Right forelimb (tissue), 1 donor: ENCODE measurements around the gene PAX6.
A peak's percentile ranks its signal among the peaks of the same experiment; 100 is the strongest.

ENCODE experiments used
- DNase-seq: peaks from one replicate; pipeline ENCODE4 v3.0.0-alpha.2; 2018

Gene PAX6

GRCh38 chr11:31810779-31811647, at the start of gene PAX6:
PAX6 (minus strand) TSS chr11:31811322; CDS start chr11:31806411, 4,911 bp downstream.
- DNase-seq = peak; percentile 65

- no peak for DNase-seq
Measured at GRCh38 chr11:31860391-31860790, 49.3 kb upstream of the PAX6 start.

GRCh38 chr11:31856248-31856647, 45.1 kb upstream of the PAX6 start:
- no peak for DNase-seq

- DNase-seq = no peak
Measured at GRCh38 chr11:31855466-31855865, 44.3 kb upstream of the PAX6 start.

GRCh38 chr11:31850365-31850764, 39.2 kb upstream of the PAX6 start:
- DNase-seq = no peak

GRCh38 chr11:31847761-31848160, 36.6 kb upstream of the PAX6 start:
- no peak for DNase-seq

GRCh38 chr11:31845331-31845730, 34.2 kb upstream of the PAX6 start:
- DNase-seq = no peak

GRCh38 chr11:31844351-31844750, 33.2 kb upstream of the PAX6 start:
- DNase-seq = no peak

GRCh38 chr11:31841435-31841834, 30.3 kb upstream of the PAX6 start:
- no peak for DNase-seq

GRCh38 chr11:31834237-31834636, 23.1 kb upstream of the PAX6 start:
- DNase-seq = no peak

GRCh38 chr11:31830406-31830805, 19.3 kb upstream of the PAX6 start:
- DNase-seq = no peak

GRCh38 chr11:31828217-31828616, 17.1 kb upstream of the PAX6 start:
- DNase-seq = no peak

GRCh38 chr11:31827455-31828206, 16.5 kb upstream of the PAX6 start:
- DNase-seq = peak; percentile 50

GRCh38 chr11:31826536-31827438, 15.7 kb upstream of the PAX6 start:
- peak; percentile 46 for DNase-seq

- peak; percentile 41 for DNase-seq
Measured at GRCh38 chr11:31825838-31826484, 14.8 kb upstream of the PAX6 start.

- peak; percentile 53 for DNase-seq
Measured at GRCh38 chr11:31824879-31825837, 14.0 kb upstream of the PAX6 start.

- no peak for DNase-seq
Measured at GRCh38 chr11:31824332-31824878, 13.3 kb upstream of the PAX6 start.

GRCh38 chr11:31823644-31824331, 12.7 kb upstream of the PAX6 start:
- DNase-seq = peak; percentile 40

- DNase-seq = peak; percentile 41
Measured at GRCh38 chr11:31822927-31823643, 12.0 kb upstream of the PAX6 start.
